Measurements from ENCODE around the gene ZNF268.

DNA sequence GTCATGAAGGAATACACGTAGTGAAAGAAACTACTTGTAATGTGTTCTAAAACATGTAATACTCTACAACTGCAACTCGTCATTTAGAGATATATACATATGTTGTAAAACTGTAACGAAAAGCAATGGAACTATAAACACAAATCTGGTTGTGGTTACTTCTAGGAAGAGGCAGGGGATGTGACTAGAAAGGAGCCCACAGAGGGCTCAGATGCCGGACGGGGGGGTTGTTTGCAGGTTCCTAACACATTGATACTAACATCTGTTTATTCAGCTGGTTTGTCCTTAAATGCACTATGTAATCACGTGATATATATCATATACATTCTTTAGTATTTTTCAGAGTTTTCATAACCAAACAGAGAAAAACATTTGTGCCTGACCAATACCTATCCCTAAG, 70.4 kb downstream of the ZNF268 start:
- TF ChIP-seq, protein P1, sequence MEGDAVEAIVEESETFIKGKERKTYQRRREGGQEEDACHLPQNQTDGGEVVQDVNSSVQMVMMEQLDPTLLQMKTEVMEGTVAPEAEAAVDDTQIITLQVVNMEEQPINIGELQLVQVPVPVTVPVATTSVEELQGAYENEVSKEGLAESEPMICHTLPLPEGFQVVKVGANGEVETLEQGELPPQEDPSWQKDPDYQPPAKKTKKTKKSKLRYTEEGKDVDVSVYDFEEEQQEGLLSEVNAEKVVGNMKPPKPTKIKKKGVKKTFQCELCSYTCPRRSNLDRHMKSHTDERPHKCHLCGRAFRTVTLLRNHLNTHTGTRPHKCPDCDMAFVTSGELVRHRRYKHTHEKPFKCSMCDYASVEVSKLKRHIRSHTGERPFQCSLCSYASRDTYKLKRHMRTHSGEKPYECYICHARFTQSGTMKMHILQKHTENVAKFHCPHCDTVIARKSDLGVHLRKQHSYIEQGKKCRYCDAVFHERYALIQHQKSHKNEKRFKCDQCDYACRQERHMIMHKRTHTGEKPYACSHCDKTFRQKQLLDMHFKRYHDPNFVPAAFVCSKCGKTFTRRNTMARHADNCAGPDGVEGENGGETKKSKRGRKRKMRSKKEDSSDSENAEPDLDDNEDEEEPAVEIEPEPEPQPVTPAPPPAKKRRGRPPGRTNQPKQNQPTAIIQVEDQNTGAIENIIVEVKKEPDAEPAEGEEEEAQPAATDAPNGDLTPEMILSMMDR (IDR thresholded peaks at IDR 0.05) = no peak
- no peak for TF ChIP-seq POLR2AphosphoS5 (IDR thresholded peaks at IDR 0.05; ENCODE audit: low read depth, low read length)
- TF ChIP-seq REST (IDR thresholded peaks at IDR 0.05; ENCODE audit: insufficient read depth in 1 of 2, low read depth in 2 of 2, low read length in 1 of 2) = no peak
- no peak for TF ChIP-seq TCF7L2 (IDR thresholded peaks at IDR 0.05; ENCODE audit: low read depth, low read length)
